Measurements from ENCODE around the gene AARS2.

- TF ChIP-seq CTCF (conservative IDR thresholded peaks at IDR 0.05): no peak
- TF ChIP-seq ZFX (IDR thresholded peaks at IDR 0.05): no peak
These were observed 34.1 kb downstream of the AARS2 start for GRCh38 chr6:44278774-44279697.
